ENCODE results near the gene SMCO2. TPM values are rescaled to one million over a fixed set of nuclear protein-coding genes. Genes with fewer than 3 reads are reported as not detected.
A peak's percentile ranks its signal among the peaks of the same experiment; 100 is the strongest.

The SMCO2 gene
- total and polyA plus RNA-seq, 2 donors = 0.71 to 2.6 TPM

DNA sequence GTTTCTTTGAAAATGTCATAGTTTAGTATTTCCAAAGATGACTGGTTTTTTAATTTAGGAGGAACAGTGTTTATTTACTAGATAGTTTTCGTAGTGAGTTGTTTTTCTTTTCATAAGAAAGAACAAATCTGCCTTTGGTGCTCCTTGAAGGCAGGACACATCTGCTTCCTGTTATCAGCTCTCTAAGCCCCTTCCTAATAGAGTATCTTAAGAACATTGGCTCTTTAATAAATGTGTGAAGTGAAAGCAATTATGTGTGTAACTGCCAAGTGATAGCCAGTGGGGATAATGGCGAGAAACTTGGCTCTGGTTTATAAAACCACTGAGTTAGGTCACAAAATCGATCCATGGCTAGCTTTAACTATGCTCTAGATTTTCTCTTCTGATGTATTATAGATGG lies 54.0 kb downstream of the SMCO2 start:
- Histone ChIP-seq H3K4me1 (ENCODE audit: control insufficient read depth in 2 of 2, insufficient read depth in 2 of 2, low read length in 2 of 2) (peaks cover 15 to 27% of the 10 kb centered on the region in 2 donors), H3K9me3 (ENCODE audit: control insufficient read depth in 2 of 2, insufficient read depth in 1 of 2, low read length in 1 of 2) (no peaks in the 10 kb centered on the region), H3K4me3 (ENCODE audit: low read length in 2 of 2) (no peak overlapping the region), H3K27ac (ENCODE audit: low read depth in 1 of 2, low read length in 1 of 2) (no peak overlapping the region), H3K27me3 (ENCODE audit: control insufficient read depth in 2 of 2, insufficient read depth in 1 of 2, low read length in 1 of 2) (no peaks in the 10 kb centered on the region), H3K36me3 (ENCODE audit: control insufficient read depth in 2 of 2, insufficient read depth in 2 of 2, low read length in 1 of 2) (no peaks in the 10 kb centered on the region)
- 89% methylated on average over 3 of the region's 3 CpGs for WGBS
- DNase-seq (ENCODE audit: low read depth in 6 of 9, low spot score in 9 of 9) = no peak

- H3K27me3 ChIP-seq (ENCODE audit: control insufficient read depth in 2 of 2, insufficient read depth in 1 of 2, low read length in 1 of 2) = no peaks in the 10 kb centered on the region
- peak in 1 of 9 donors; percentile 59 for DNase-seq (ENCODE audit: low read depth in 6 of 9, low spot score in 9 of 9)
- no peak overlapping the region for H3K4me3 ChIP-seq (ENCODE audit: low read length in 2 of 2)
- H3K27ac ChIP-seq (ENCODE audit: low read depth in 1 of 2, low read length in 1 of 2) = peak overlapping the region; percentile 15 to 48
- H3K9me3 ChIP-seq (ENCODE audit: control insufficient read depth in 2 of 2, insufficient read depth in 1 of 2, low read length in 1 of 2) = no peaks in the 10 kb centered on the region
- no peaks in the 10 kb centered on the region for H3K36me3 ChIP-seq (ENCODE audit: control insufficient read depth in 2 of 2, insufficient read depth in 2 of 2, low read length in 1 of 2)
- 49% methylated on average over 6 of the region's 6 CpGs for WGBS
- peaks cover 10 to 21% of the 10 kb centered on the region in 2 donors for H3K4me1 ChIP-seq (ENCODE audit: control insufficient read depth in 2 of 2, insufficient read depth in 2 of 2, low read length in 2 of 2)
Measured at GRCh38 chr12:27502021-27502435, 55.5 kb downstream of the SMCO2 start.

DNA sequence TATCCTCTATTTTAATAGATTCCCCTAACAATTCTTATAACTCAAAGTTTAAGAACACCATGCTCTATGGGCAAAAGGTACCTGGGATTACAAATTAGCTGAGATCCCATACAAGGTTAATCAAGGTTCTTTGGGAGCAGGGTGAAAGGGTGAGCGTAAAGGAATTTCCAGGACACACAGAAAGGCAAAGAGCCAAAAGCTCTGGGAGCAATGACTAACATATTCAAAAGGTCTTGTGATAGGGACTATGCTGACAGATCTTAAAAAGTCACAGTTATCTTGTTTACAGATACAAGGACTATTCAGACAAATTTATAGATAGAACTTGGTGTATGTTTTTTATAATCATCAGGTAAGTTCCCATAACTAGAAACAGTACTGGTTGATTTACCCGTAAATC lies 58.0 kb downstream of the SMCO2 start:
- no peaks in the 10 kb centered on the region for H3K27me3 ChIP-seq (ENCODE audit: control insufficient read depth in 2 of 2, insufficient read depth in 1 of 2, low read length in 1 of 2)
- no peaks in the 10 kb centered on the region for H3K9me3 ChIP-seq (ENCODE audit: control insufficient read depth in 2 of 2, insufficient read depth in 1 of 2, low read length in 1 of 2)
- no peak for DNase-seq (ENCODE audit: low read depth in 6 of 9, low spot score in 9 of 9)
- no peaks in the 10 kb centered on the region for H3K36me3 ChIP-seq (ENCODE audit: control insufficient read depth in 2 of 2, insufficient read depth in 2 of 2, low read length in 1 of 2)
- H3K4me3 ChIP-seq (ENCODE audit: low read length in 2 of 2) = no peak overlapping the region
- WGBS = 96% methylated on average over 2 of the region's 2 CpGs
- no peak overlapping the region for H3K27ac ChIP-seq (ENCODE audit: low read depth in 1 of 2, low read length in 1 of 2)
- H3K4me1 ChIP-seq (ENCODE audit: control insufficient read depth in 2 of 2, insufficient read depth in 2 of 2, low read length in 2 of 2) = peaks cover 4 to 8% of the 10 kb centered on the region in 2 donors

GRCh38 chr12:27505109-27505508 lies 58.6 kb downstream of the SMCO2 start:
- 96% methylated on average over 2 of the region's 2 CpGs for WGBS
- H3K9me3 ChIP-seq (ENCODE audit: control insufficient read depth in 2 of 2, insufficient read depth in 1 of 2, low read length in 1 of 2) = no peaks in the 10 kb centered on the region
- peaks cover 4 to 8% of the 10 kb centered on the region in 2 donors for H3K4me1 ChIP-seq (ENCODE audit: control insufficient read depth in 2 of 2, insufficient read depth in 2 of 2, low read length in 2 of 2)
- no peaks in the 10 kb centered on the region for H3K27me3 ChIP-seq (ENCODE audit: control insufficient read depth in 2 of 2, insufficient read depth in 1 of 2, low read length in 1 of 2)
- no peak overlapping the region for H3K27ac ChIP-seq (ENCODE audit: low read depth in 1 of 2, low read length in 1 of 2)
- H3K36me3 ChIP-seq (ENCODE audit: control insufficient read depth in 2 of 2, insufficient read depth in 2 of 2, low read length in 1 of 2) = no peaks in the 10 kb centered on the region
- no peak for DNase-seq (ENCODE audit: low read depth in 6 of 9, low spot score in 9 of 9)
- H3K4me3 ChIP-seq (ENCODE audit: low read length in 2 of 2) = no peak overlapping the region

DNA sequence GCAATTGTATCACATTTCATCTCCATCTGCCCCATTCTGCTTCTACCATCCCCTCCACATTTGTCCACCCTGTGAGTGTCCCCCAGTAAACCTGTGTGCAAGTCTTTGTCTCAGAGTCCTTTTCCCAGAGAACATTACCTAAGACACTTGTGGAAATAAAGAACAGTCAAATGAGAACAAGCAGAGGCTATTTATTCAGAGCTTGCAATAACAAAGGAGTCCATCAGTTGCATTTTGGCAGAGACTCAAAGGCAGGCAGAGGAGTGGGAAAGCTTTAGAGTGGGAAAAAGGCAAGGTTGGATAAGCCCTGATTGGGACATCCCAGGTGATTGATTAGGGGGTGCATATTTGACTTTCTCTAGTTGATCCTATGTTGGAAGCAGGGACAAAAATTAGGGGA lies 59.2 kb downstream of the SMCO2 start:
- Histone ChIP-seq H3K4me1 (ENCODE audit: control insufficient read depth in 2 of 2, insufficient read depth in 2 of 2, low read length in 2 of 2) (peaks cover 4 to 8% of the 10 kb centered on the region in 2 donors), H3K36me3 (ENCODE audit: control insufficient read depth in 2 of 2, insufficient read depth in 2 of 2, low read length in 1 of 2) (no peaks in the 10 kb centered on the region), H3K9me3 (ENCODE audit: control insufficient read depth in 2 of 2, insufficient read depth in 1 of 2, low read length in 1 of 2) (no peaks in the 10 kb centered on the region), H3K27ac (ENCODE audit: low read depth in 1 of 2, low read length in 1 of 2) (no peak overlapping the region), H3K27me3 (ENCODE audit: control insufficient read depth in 2 of 2, insufficient read depth in 1 of 2, low read length in 1 of 2) (no peaks in the 10 kb centered on the region), H3K4me3 (ENCODE audit: low read length in 2 of 2) (no peak overlapping the region)
- no peak for DNase-seq (ENCODE audit: low read depth in 6 of 9, low spot score in 9 of 9)

DNA sequence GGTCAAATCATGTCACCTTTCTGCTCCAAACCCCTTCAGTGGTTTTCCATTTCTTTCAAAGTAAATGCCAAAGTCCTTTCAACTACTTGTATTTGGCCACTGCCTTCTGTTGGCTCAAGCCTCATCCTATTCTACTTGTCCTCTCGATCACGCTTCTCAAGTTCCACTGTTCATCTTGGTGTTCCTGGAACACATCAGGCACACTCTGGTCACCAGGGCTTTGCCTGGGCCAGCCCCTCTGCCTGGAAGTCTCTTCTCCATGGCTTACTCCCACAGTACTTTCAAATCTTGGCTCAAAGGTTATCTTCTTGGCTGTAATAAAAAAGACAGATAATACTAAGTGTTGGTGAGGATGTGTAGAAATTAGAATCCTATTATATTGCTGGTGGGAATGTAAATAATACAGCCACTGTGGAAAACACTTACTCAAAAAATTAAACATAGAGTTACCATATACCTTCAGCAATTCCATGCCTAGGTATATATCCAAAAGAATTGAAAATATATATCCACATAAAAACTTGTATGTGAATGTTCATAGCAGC lies 60.2 kb downstream of the SMCO2 start:
- no peak for DNase-seq (ENCODE audit: low read depth in 6 of 9, low spot score in 9 of 9)
- peaks cover 0 to 3% of the 10 kb centered on the region in 2 donors for H3K4me1 ChIP-seq (ENCODE audit: control insufficient read depth in 2 of 2, insufficient read depth in 2 of 2, low read length in 2 of 2)
- H3K27ac ChIP-seq (ENCODE audit: low read depth in 1 of 2, low read length in 1 of 2) = no peak overlapping the region
- no peaks in the 10 kb centered on the region for H3K27me3 ChIP-seq (ENCODE audit: control insufficient read depth in 2 of 2, insufficient read depth in 1 of 2, low read length in 1 of 2)
- no peak overlapping the region for H3K4me3 ChIP-seq (ENCODE audit: low read length in 2 of 2)
- no peaks in the 10 kb centered on the region for H3K36me3 ChIP-seq (ENCODE audit: control insufficient read depth in 2 of 2, insufficient read depth in 2 of 2, low read length in 1 of 2)
- WGBS = 100% methylated on average over 2 of the region's 2 CpGs
- no peaks in the 10 kb centered on the region for H3K9me3 ChIP-seq (ENCODE audit: control insufficient read depth in 2 of 2, insufficient read depth in 1 of 2, low read length in 1 of 2)

DNA sequence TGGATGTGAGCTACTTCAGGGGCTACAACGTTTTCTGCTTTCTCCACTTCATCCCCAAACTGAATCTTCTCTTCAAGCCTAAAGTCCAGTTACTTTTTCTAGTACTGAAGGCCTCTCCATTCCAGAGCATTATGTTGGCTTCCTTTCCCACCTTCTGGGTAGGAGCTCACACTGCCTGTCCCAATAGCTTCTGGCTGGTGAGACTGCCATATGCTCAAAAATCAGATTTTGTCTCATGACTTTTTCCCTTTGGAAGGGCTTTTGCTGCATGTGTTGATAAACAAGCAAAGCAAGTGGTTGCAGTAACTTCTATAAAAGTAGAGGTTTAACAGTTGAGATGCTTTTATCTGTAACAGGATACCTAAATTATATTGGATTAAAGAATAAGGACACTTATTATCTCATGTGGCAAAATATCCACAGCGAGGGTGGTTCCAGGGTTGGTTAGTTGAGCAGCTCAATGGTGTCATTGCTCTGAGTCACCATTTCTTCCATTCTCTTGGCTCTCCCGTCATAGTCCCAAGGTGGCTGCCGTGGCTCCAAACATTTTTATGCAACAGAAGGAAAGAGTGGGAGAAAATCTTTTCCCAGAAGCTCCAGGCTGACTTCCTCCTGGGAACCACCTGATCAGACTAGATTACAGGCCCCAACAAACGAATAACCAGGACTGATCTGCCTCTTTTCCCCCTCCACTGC lies 62.3 kb downstream of the SMCO2 start:
- 93% methylated on average over 5 of the region's 5 CpGs for WGBS
- DNase-seq (ENCODE audit: low read depth in 6 of 9, low spot score in 9 of 9) = no peak
- Histone ChIP-seq H3K4me1 (ENCODE audit: control insufficient read depth in 2 of 2, insufficient read depth in 2 of 2, low read length in 2 of 2) (no peaks in the 10 kb centered on the region), H3K36me3 (ENCODE audit: control insufficient read depth in 2 of 2, insufficient read depth in 2 of 2, low read length in 1 of 2) (no peaks in the 10 kb centered on the region), H3K4me3 (ENCODE audit: low read length in 2 of 2) (no peak overlapping the region), H3K9me3 (ENCODE audit: control insufficient read depth in 2 of 2, insufficient read depth in 1 of 2, low read length in 1 of 2) (no peaks in the 10 kb centered on the region), H3K27ac (ENCODE audit: low read depth in 1 of 2, low read length in 1 of 2) (no peak overlapping the region), H3K27me3 (ENCODE audit: control insufficient read depth in 2 of 2, insufficient read depth in 1 of 2, low read length in 1 of 2) (no peaks in the 10 kb centered on the region)

DNA sequence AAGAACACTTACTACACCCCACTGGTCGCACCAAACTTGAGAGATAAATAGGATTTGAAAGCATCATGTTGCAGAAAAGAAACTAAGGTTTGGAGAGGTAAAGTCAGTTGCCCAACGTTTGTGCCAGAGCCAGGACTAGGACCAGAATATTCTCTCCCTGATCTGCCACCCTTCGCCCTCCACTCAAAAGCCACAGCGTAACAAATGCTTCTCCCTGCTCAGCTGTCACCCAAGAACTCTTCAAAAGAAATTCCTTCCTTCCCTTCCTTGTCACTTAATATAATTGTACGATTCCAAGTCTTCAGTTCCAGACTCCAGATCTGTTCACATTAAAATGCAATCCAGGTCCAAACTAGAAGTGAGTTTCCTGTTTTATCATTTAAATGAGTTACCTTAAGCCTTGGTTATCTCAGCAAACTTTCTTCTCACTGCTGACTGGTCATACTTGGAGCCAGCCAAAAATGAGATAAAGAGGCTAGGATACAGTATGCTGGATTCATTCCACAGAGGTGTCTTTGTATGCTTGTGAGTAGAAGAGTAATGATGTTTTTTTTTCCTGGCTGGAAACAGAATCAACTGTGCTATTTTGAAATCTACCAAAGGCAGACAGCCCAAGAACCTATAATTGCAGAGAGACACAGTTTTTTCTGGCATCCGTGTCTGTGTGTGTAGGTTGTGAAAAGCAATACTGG lies 64.6 kb downstream of the SMCO2 start:
- DNase-seq (ENCODE audit: low read depth in 6 of 9, low spot score in 9 of 9) = no peak
- WGBS = 94% methylated on average over 6 of the region's 6 CpGs
- Histone ChIP-seq H3K36me3 (ENCODE audit: control insufficient read depth in 2 of 2, insufficient read depth in 2 of 2, low read length in 1 of 2) (no peaks in the 10 kb centered on the region), H3K4me3 (ENCODE audit: low read length in 2 of 2) (no peak overlapping the region), H3K27ac (ENCODE audit: low read depth in 1 of 2, low read length in 1 of 2) (no peak overlapping the region), H3K27me3 (ENCODE audit: control insufficient read depth in 2 of 2, insufficient read depth in 1 of 2, low read length in 1 of 2) (no peaks in the 10 kb centered on the region), H3K9me3 (ENCODE audit: control insufficient read depth in 2 of 2, insufficient read depth in 1 of 2, low read length in 1 of 2) (no peaks in the 10 kb centered on the region), H3K4me1 (ENCODE audit: control insufficient read depth in 2 of 2, insufficient read depth in 2 of 2, low read length in 2 of 2) (no peaks in the 10 kb centered on the region)

- no peak for DNase-seq (ENCODE audit: low read depth in 6 of 9, low spot score in 9 of 9)
- no peaks in the 10 kb centered on the region for H3K27me3 ChIP-seq (ENCODE audit: control insufficient read depth in 2 of 2, insufficient read depth in 1 of 2, low read length in 1 of 2)
- no peak overlapping the region for H3K27ac ChIP-seq (ENCODE audit: low read depth in 1 of 2, low read length in 1 of 2)
- no peaks in the 10 kb centered on the region for H3K36me3 ChIP-seq (ENCODE audit: control insufficient read depth in 2 of 2, insufficient read depth in 2 of 2, low read length in 1 of 2)
- WGBS = 95% methylated on average over 3 of the region's 3 CpGs
- H3K9me3 ChIP-seq (ENCODE audit: control insufficient read depth in 2 of 2, insufficient read depth in 1 of 2, low read length in 1 of 2) = no peaks in the 10 kb centered on the region
- no peaks in the 10 kb centered on the region for H3K4me1 ChIP-seq (ENCODE audit: control insufficient read depth in 2 of 2, insufficient read depth in 2 of 2, low read length in 2 of 2)
- no peak overlapping the region for H3K4me3 ChIP-seq (ENCODE audit: low read length in 2 of 2)
Measured at GRCh38 chr12:27511723-27512045, 65.1 kb downstream of the SMCO2 start.

All from thymus (tissue), 11 donors.